CD8-positive, alpha-beta memory T cell (primary cell): Measurements from ENCODE around the gene DNAJA3. TPM values are rescaled to one million over a fixed set of nuclear protein-coding genes. Genes with fewer than 3 reads are reported as not detected.
A peak's percentile ranks its signal among the peaks of the same experiment; 100 is the strongest.

ENCODE experiments used
- CTCF ChIA-PET: fragments of 350-600 bp; sonication (Branson Sonifier 250); formaldehyde crosslinking; loops from one replicate; lab custom pipeline; 2021; ENCODE audit warnings: antibody characterized with exemption; lab: Charles Lee
- POLR2A ChIA-PET: fragments of 350-600 bp; sonication (Branson Sonifier 250); formaldehyde crosslinking; loops from one replicate; lab custom pipeline; 2021; ENCODE audit warnings: antibody characterized with exemption; lab: Charles Lee
- DNase-seq, 5 donors: peaks; one replicate each; pipeline versions ENCODE4 v3.0.0 to v3.0.0-alpha.2; 2020 to 2022; ENCODE audit warnings: mixed read lengths in 1 of 5
- H3K27ac ChIP-seq: one replicate; pipeline ENCODE4 v1.7.0; 2013; ENCODE audit warnings: low read depth, mild to moderate bottlenecking, low read length, moderate library complexity
- H3K27me3 ChIP-seq: 2 replicates; pipeline ENCODE4 v1.7.0; 2013; ENCODE audit warnings: low read length, mild to moderate bottlenecking; ENCODE audit not compliant: insufficient read depth, poor library complexity, severe bottlenecking
- H3K36me3 ChIP-seq: 2 replicates; pipeline ENCODE4 v1.7.0; 2013; ENCODE audit warnings: mild to moderate bottlenecking, low read length, moderate library complexity; ENCODE audit not compliant: insufficient read depth
- H3K4me1 ChIP-seq: 2 replicates; pipeline ENCODE4 v1.7.0; 2013; ENCODE audit warnings: mild to moderate bottlenecking, low read length, moderate library complexity; ENCODE audit not compliant: insufficient read depth
- H3K4me3 ChIP-seq: 2 replicates; pipeline ENCODE4 v1.7.0; 2013; ENCODE audit warnings: mild to moderate bottlenecking, low read length
- H3K9me3 ChIP-seq: 2 replicates; pipeline ENCODE4 v1.7.0; 2013; ENCODE audit warnings: mild to moderate bottlenecking, low read length
- H3K27ac Mint-ChIP-seq, 8 donors: one replicate each; pipeline ENCODE4 v1.8.0; 2020 to 2021; ENCODE audit warnings: mixed read lengths in 8 of 8, mild to moderate bottlenecking in 6 of 8, inconsistent platforms in 3 of 8, moderate library complexity in 3 of 8
- H3K27me3 Mint-ChIP-seq, 2 donors: one replicate each; pipeline ENCODE4 v1.8.0; 2020 to 2021; ENCODE audit warnings: mixed read lengths in 2 of 2, mild to moderate bottlenecking in 1 of 2, moderate library complexity in 1 of 2
- H3K36me3 Mint-ChIP-seq, 3 donors: one replicate each; pipeline ENCODE4 v1.8.0; 2020 to 2021; ENCODE audit warnings: mixed read lengths in 3 of 3, inconsistent platforms in 1 of 3, mild to moderate bottlenecking in 1 of 3
- H3K4me1 Mint-ChIP-seq, 3 donors: one replicate each; pipeline ENCODE4 v1.8.0; 2020 to 2021; ENCODE audit warnings: mixed read lengths in 3 of 3, inconsistent platforms in 1 of 3, mild to moderate bottlenecking in 1 of 3
- H3K4me3 Mint-ChIP-seq, 7 donors: one replicate each; pipeline ENCODE4 v1.8.0; 2020 to 2021; ENCODE audit warnings: mixed read lengths in 7 of 7, mild to moderate bottlenecking in 6 of 7, moderate library complexity in 4 of 7, inconsistent platforms in 2 of 7
- H3K9me3 Mint-ChIP-seq, 5 donors: one replicate each; pipeline ENCODE4 v1.8.0; 2020 to 2022; ENCODE audit warnings: mixed read lengths in 5 of 5, mild to moderate bottlenecking in 3 of 5, moderate library complexity in 2 of 5, inconsistent platforms in 1 of 5
- polyA plus RNA-seq: library from polyadenylated mRNA; unstranded; fragments of 300-500 nt; fragmentation: Illumina TruSeq; gene quantifications from one replicate; pipeline ENCODE4 v1.2.3, GENCODE V29; 2021
- total RNA-seq, 2 experiments: library from RNA; stranded (reverse); gene quantifications; one replicate each; pipeline ENCODE4 v1.2.3, GENCODE V29; 2021

Gene DNAJA3
- total and polyA plus RNA-seq, 3 experiments from 2014 or later = 51.1 to 108 (median 104) TPM

- H3K4me1 Mint-ChIP-seq = peaks cover 40 to 60% (median 55%) of the 10 kb centered on the region in 3 donors
- no peaks in the 10 kb centered on the region for H3K9me3 Mint-ChIP-seq
- peak overlapping the region in 5 of 7 donors; percentile 10 to 37 (median 17) for H3K4me3 Mint-ChIP-seq
- Histone ChIP-seq H3K36me3 (peaks cover 59% of the 10 kb centered on the region), H3K4me3 (no peak overlapping the region), H3K9me3 (no peaks in the 10 kb centered on the region), H3K27ac (no peak overlapping the region), H3K27me3 (no peaks in the 10 kb centered on the region), H3K4me1 (peaks cover 47% of the 10 kb centered on the region)
- H3K27ac Mint-ChIP-seq = peak overlapping the region; percentile 66 to 98 (median 78)
- peak in 1 of 5 donors; percentile 10 for DNase-seq
- H3K27me3 Mint-ChIP-seq = peaks cover 0 to 2% of the 10 kb centered on the region in 2 donors
- CTCF ChIA-PET = interaction anchor here (1.1 to 5.8 kb wide), 3 partner anchors 9 to 136 kb away, joined by 3 to 34 read pairs (median 3); no protein-coding TSS in a partner anchor
- H3K36me3 Mint-ChIP-seq = peaks cover 0 to 73% (median 0%) of the 10 kb centered on the region in 3 donors
- POLR2A ChIA-PET = no interaction called here
These were observed 13.5 kb upstream of the DNAJA3 start for GRCh38 chr16:4412159-4412558.

GRCh38 chr16:4412854-4413253, 12.8 kb upstream of the DNAJA3 start:
- no peak overlapping the region for H3K27ac ChIP-seq
- no peak for DNase-seq
- ChIA-PET CTCF (interaction anchor here (1.0 to 5.8 kb wide), 5 partner anchors 10 to 135 kb away, joined by 3 to 34 read pairs (median 3); no protein-coding TSS in a partner anchor), POLR2A (interaction anchor here (0.6 kb wide), 1 partner anchor 912 kb away, joined by 5 read pairs; no protein-coding TSS in a partner anchor)
- no peak overlapping the region for H3K4me3 ChIP-seq
- Mint-ChIP-seq H3K4me1 (peaks cover 42 to 64% (median 55%) of the 10 kb centered on the region in 3 donors), H3K4me3 (peak overlapping the region in 2 of 7 donors; percentile 55 to 68), H3K27me3 (peaks cover 0 to 2% of the 10 kb centered on the region in 2 donors), H3K9me3 (no peaks in the 10 kb centered on the region), H3K27ac (peak overlapping the region; percentile 36 to 98 (median 78)), H3K36me3 (peaks cover 0 to 66% (median 0%) of the 10 kb centered on the region in 3 donors)
- H3K4me1 ChIP-seq = peaks cover 49% of the 10 kb centered on the region
- H3K36me3 ChIP-seq = peaks cover 53% of the 10 kb centered on the region
- H3K9me3 ChIP-seq = no peaks in the 10 kb centered on the region
- no peaks in the 10 kb centered on the region for H3K27me3 ChIP-seq

- H3K4me1 Mint-ChIP-seq = peaks cover 42 to 57% (median 55%) of the 10 kb centered on the region in 3 donors
- H3K36me3 Mint-ChIP-seq = peaks cover 0 to 53% (median 0%) of the 10 kb centered on the region in 3 donors
- ChIA-PET POLR2A (interaction anchor here (0.6 to 2.8 kb wide), 5 partner anchors 52 to 1985 kb away, joined by 3 to 18 read pairs (median 3); partner anchors contain the start of genes CCNF, HMOX2 and NMRAL1), CTCF (interaction anchor here (1.0 to 5.8 kb wide), 5 partner anchors 11 to 134 kb away, joined by 3 to 34 read pairs (median 5); partner anchors contain the start of gene HMOX2)
- H3K4me3 Mint-ChIP-seq = peak overlapping the region; percentile 89 to 98 (median 95)
- H3K27ac ChIP-seq = peak overlapping the region; percentile 98
- peaks cover 0 to 2% of the 10 kb centered on the region in 2 donors for H3K27me3 Mint-ChIP-seq
- H3K9me3 Mint-ChIP-seq = no peaks in the 10 kb centered on the region
- no peaks in the 10 kb centered on the region for H3K27me3 ChIP-seq
- H3K9me3 ChIP-seq = no peaks in the 10 kb centered on the region
- peak overlapping the region; percentile 88 for H3K4me3 ChIP-seq
- peak; percentile 74 to 94 (median 91) for DNase-seq
- H3K27ac Mint-ChIP-seq = peak overlapping the region; percentile 91 to 100 (median 98)
- peaks cover 49% of the 10 kb centered on the region for H3K4me1 ChIP-seq
- H3K36me3 ChIP-seq = peaks cover 38% of the 10 kb centered on the region
These were observed 11.3 kb upstream of the DNAJA3 start for GRCh38 chr16:4414187-4414917.

GRCh38 chr16:4415538-4416199, 10.0 kb upstream of the DNAJA3 start:
- POLR2A ChIA-PET = interaction anchor here (0.8 to 2.8 kb wide), 8 partner anchors 13 to 201 kb away, joined by 3 to 18 read pairs (median 4); partner anchors contain the start of genes HMOX2, NMRAL1 and PAM16
- no peaks in the 10 kb centered on the region for H3K9me3 ChIP-seq
- peak overlapping the region; percentile 98 for H3K27ac ChIP-seq
- peaks cover 25% of the 10 kb centered on the region for H3K36me3 ChIP-seq
- Mint-ChIP-seq H3K27me3 (peaks cover 0 to 2% of the 10 kb centered on the region in 2 donors), H3K27ac (peak overlapping the region; percentile 91 to 100 (median 98)), H3K4me3 (peak overlapping the region; percentile 89 to 98 (median 95)), H3K36me3 (peaks cover 0 to 41% (median 0%) of the 10 kb centered on the region in 3 donors), H3K9me3 (no peaks in the 10 kb centered on the region), H3K4me1 (peaks cover 41 to 48% (median 48%) of the 10 kb centered on the region in 3 donors)
- peaks cover 40% of the 10 kb centered on the region for H3K4me1 ChIP-seq
- H3K27me3 ChIP-seq = no peaks in the 10 kb centered on the region
- H3K4me3 ChIP-seq = peak overlapping the region; percentile 88
- peak; percentile 43 to 84 (median 76) for DNase-seq
- CTCF ChIA-PET = interaction anchor here (0.9 to 5.8 kb wide), 5 partner anchors 13 to 162 kb away, joined by 3 to 34 read pairs (median 3); partner anchors contain the start of gene HMOX2

GRCh38 chr16:4416200-4417032, 9.3 kb upstream of the DNAJA3 start, which contains the start of gene CORO7:
TSS of gene CORO7 (minus strand) at chr16:4416596. CDS start at chr16:4416518, 78 bp downstream.
- peak within 1 kb of the TSS; percentile 89 to 98 (median 95) for H3K4me3 Mint-ChIP-seq
- ChIA-PET CTCF (interaction anchor here (0.9 to 5.8 kb wide), 5 partner anchors 13 to 163 kb away, joined by 3 to 34 read pairs (median 6); partner anchors contain the start of gene HMOX2), POLR2A (interaction anchor here (0.6 to 2.8 kb wide), 8 partner anchors 12 to 145 kb away, joined by 3 to 18 read pairs (median 6); partner anchors contain the start of genes HMOX2, NMRAL1 and PAM16)
- H3K36me3 Mint-ChIP-seq = peaks cover 0 to 34% (median 0%) of the 10 kb centered on the region in 3 donors
- H3K36me3 ChIP-seq = peaks cover 19% of the 10 kb centered on the region
- H3K27me3 ChIP-seq = no peaks in the 10 kb centered on the region
- H3K4me1 ChIP-seq = peaks cover 40% of the 10 kb centered on the region
- peak within 1 kb of the TSS; percentile 88 for H3K4me3 ChIP-seq
- no peaks in the 10 kb centered on the region for H3K9me3 ChIP-seq
- peaks cover 0 to 2% of the 10 kb centered on the region in 2 donors for H3K27me3 Mint-ChIP-seq
- peak; percentile 99 to 100 (median 99) for DNase-seq
- no peaks in the 10 kb centered on the region for H3K9me3 Mint-ChIP-seq
- peaks cover 38 to 44% (median 40%) of the 10 kb centered on the region in 3 donors for H3K4me1 Mint-ChIP-seq
- peak within 1 kb of the TSS; percentile 98 for H3K27ac ChIP-seq
- peak within 1 kb of the TSS; percentile 91 to 100 (median 98) for H3K27ac Mint-ChIP-seq

GRCh38 chr16:4419402-4419959, 6.2 kb upstream of the DNAJA3 start:
- Histone ChIP-seq H3K36me3 (no peaks in the 10 kb centered on the region), H3K27ac (no peak overlapping the region), H3K9me3 (no peaks in the 10 kb centered on the region), H3K27me3 (no peaks in the 10 kb centered on the region), H3K4me3 (no peak overlapping the region), H3K4me1 (peaks cover 19% of the 10 kb centered on the region)
- H3K4me3 Mint-ChIP-seq = peak overlapping the region in 1 of 7 donors; percentile 24
- ChIA-PET POLR2A (interaction anchor here (0.6 kb wide), 1 partner anchor 124 kb away, joined by 5 read pairs; no protein-coding TSS in a partner anchor), CTCF (interaction anchor here (1.0 to 2.4 kb wide), 2 partner anchors 8 to 86 kb away, joined by 4 to 6 read pairs; no protein-coding TSS in a partner anchor)
- no peaks in the 10 kb centered on the region for H3K27me3 Mint-ChIP-seq
- peak overlapping the region in 2 of 8 donors; percentile 29 to 49 for H3K27ac Mint-ChIP-seq
- DNase-seq = no peak
- peaks cover 0 to 9% (median 0%) of the 10 kb centered on the region in 3 donors for H3K36me3 Mint-ChIP-seq
- peaks cover 17 to 22% (median 19%) of the 10 kb centered on the region in 3 donors for H3K4me1 Mint-ChIP-seq
- H3K9me3 Mint-ChIP-seq = no peaks in the 10 kb centered on the region
